NCI-H128 (cell line): ENCODE measurements around the gene LAMB4.
"Not testable (repeated sequence)": the region's sequence is repeated elsewhere in the genome, so short reads cannot be mapped to it uniquely, and the experiment has no call there.

Source experiments
- DNase-seq: peaks from one replicate; lab custom pipeline; 2025; ENCODE audit not compliant: unreplicated experiment; lab: John Stamatoyannopoulos, UW

LAMB4 gene

DNA sequence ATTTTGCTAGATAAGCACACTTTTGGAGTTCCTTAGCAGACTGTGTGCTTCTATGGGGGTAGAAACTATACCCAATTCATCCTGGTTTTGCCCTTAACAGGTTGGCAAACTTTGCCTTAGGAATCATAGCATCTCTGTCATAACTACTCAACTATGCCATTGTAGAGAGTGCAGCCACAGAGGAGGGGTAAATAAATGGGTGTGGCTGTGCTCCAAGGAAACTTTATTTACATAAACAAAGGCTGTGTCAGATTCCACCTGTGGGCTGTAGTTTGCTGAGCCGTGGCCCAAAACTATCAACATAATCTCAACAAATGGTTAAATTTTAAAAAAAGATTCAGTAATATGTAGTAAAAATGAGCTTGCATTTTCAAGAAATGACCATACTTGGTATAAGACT, 75.6 kb downstream of the LAMB4 start:
- no peak for DNase-seq

DNA sequence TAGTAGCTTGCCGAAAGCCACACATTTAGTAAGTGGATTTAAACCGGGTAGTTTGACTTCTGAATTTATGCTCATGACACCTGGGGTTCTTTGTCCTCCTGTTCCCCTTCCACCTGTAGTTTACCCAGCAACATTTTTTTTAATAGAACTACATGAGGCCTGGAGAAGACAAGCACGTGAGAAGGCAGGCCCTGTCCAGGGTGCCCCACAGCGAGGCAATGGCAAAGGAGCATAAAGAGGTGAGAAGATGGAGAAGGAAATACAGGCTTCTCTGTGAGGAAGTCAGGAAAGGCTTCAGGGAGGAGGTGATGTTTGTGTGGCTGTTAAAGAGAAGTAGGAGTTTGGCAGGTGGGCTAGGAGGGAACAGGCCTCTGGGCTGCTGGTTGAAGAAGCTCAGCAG, 76.9 kb downstream of the LAMB4 start:
- no peak for DNase-seq

DNA sequence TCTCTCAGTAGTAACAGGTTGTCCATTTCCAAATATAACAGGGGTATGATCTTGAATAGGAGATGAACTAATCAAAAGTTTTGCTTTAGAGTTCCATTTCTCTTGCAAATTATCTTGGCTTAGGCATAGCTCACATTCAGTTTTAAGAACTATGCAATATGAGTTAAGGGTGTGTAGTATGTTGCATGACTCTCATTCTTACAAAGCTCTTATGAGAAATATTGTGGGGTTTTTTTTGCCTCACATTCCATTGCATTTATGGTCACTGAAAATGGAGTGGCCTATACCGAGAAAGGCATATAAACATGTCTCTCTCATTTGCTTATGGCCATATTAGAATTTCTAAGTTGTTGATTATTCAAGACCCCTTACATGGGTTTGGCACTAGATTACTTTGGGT, 78.7 kb downstream of the LAMB4 start:
- no peak for DNase-seq

DNA sequence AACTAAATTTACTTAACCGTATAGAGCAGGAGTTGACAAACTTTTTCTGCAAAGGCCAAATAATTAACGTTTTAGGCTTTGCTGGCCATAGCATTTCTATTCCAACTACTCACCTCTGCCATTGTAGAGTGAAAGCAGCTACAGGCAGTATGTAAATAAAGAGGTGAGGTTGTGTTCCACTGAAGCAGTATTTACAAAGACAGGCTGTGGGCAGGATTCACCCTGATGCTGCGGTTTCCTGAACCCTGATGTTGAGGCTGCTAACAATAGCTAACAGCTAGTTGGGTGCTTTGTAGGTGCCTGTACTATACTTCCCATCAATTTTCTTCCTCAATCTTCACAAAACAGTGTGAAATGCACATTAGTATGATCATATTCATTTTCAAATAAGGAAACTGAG, 80.2 kb downstream of the LAMB4 start:
- no peak for DNase-seq

DNA sequence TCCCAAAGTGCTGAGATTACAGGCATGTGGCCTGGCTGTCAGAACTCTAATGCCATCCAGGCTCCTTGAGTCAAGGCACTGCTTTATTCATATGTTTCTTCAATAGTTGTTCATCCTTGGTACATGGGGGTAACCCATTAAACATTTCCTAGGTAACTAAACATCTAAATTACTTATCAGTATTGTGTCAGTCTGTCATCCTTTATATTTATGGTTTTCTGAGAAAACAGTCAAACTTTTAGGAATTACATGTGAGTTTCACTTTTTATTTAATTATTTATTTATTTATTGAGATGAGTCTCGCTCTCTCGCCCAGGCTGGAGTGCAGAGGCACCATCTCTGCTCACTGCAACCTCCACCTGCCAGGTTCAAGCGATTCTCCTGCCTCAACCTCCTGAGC, 81.7 kb downstream of the LAMB4 start:
- DNase-seq = no peak

DNA sequence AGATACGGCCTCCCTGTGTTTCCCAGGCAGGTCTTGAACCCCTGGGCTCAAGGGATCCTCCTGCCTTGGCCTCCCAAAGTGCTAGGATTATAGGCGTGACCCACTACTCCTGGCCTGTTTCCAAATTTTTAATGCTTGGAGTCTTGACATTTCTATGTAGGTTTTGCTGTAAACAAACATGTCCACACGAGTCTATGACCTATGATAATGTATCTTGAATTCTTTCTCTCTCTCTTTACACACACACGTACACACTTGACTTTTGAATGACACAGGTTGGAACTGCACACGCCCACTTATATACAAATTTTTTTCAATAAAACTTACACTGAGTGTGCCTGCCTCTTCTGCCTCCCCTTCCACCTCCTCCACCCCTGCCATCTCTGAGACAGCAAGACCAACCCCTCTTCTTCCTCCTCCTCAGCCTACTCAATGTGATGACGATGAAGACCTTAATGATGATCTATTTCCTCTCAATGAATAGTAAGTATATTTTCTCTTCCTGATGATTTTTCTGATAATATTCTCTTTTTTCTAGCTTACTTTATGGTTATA, 83.1 kb downstream of the LAMB4 start:
- no peak for DNase-seq

DNA sequence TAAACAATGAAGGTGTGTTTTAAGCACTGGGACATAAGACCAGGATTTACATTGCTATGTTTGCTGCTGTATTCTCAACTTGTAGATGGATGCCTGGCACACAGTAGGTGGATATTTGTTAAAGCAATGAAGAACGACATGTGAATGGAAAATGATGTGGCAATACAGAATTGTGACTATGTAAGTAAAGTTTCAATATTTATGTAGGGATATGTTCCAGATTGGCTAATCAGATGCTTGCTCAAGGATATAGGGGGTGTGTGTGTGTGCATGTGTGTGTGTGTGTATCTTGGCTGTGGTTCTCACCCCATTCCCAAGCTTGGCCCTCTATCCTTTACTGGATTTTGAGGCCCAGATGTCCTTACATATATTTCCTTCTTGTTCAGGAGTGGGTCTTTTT, 84.5 kb downstream of the LAMB4 start:
- no peak for DNase-seq

DNA sequence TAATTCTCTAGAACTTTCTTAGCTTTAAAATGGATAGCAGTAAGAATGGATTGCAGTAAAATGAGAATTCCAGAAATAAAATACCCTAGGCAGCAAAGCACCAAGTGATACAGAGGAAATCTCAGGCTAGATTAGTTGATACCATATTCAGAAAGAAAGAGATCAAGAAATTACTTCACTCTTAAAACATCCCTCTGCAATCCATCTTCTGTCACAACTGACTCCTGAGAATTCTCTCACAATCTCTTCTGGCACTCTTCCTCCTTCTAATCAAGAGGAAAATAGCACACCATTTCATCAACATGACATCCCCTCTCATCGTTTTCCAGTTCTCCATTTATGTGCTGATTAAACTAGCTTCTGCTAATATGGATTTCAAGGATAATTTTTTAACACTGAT, 85.0 kb downstream of the LAMB4 start:
- DNase-seq = no peak

DNA sequence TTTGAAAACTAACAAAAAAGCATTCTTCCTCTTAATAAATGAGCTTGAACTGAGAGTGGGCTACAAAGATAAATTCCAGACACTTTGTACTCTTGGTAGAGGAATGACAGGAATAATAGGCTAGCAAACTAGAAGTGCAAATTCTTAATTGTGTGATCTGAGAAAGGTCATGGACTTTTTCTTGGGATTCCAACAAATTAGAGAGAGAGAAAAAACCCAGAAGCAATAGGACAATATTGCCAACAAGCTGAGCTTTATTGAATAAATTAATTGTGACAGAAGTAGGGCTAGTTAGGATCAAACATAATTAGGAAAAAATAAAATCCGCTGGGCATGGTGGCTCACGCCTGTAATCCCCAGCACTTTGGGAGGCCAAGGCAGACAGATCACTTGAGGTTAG, 85.8 kb downstream of the LAMB4 start:
- no peak for DNase-seq

DNA sequence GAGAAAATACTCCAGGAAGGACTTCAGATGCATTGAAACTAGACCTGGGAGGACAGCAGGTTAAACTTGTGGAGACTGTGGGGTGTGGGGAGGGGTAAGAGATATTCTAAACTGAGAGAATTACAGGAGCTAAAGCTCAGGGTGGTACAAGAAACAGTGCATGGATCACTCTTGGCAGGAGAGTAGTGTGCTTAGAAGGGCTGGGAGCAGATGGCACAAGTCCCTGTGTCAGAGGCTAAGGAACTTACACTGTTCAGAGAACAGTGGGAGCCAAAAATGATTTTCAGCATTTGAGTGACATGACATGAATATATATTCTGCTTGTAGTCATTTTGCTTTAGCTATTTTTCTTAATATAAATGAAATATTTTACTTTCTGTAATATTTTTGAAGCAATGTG, 91.2 kb downstream of the LAMB4 start:
- DNase-seq = no peak

DNA sequence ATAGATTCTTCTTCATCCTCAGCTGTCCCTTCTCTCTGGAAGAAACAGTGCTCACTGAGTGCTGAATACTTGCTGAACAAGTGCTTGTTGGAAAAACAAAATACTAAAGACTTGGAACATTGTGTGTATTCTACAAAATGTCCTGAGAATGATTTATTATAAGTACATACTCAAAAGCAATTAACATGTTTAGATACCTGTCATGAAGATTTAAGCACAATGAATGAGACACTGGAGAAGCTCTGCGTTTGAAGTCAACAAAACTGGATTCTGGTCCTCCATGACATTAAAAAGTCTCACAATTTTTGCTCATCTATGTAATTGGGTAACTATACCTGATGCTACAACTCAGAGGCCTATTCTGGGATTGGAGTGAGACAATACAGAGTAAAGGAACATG, 92.4 kb downstream of the LAMB4 start:
- no peak for DNase-seq

DNA sequence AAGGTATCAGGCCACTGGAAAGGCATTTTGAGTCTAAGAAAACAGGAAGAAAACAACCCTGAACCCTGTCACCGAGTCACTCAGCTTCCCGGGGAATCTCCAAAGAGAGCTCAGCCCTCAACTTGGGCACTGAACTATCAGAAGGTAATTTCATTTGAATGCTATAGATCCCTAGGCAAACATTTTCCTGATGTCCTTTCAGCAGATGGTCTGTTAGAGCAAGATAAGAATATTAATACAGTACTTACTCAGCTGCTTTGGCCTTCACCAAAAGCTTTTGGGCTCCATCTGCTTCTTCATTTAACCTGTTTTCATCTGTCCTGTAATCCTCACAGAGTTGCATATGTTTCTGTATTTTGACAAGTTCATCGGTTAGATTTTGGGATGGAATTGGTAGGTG, 93.0 kb downstream of the LAMB4 start:
- no peak for DNase-seq

DNA sequence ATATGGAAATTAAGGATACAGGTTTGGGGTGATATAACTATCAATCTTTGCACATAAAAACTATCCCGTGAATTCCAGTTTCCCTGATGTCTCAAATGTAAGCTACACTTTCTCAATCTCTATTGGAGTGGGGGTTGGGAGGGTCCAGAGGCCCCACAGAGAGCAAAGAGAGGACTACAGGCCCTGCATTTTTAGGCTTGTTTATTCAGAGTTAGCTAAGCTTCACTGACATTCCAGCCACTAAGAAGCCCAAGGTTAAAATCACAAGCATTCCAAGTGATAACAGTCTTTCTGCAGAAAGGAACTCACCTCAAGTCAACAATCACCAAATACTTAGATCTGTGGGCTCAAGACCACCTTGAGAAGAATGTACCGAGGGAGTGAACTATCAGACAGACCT, 95.6 kb downstream of the LAMB4 start:
- no peak for DNase-seq

DNA sequence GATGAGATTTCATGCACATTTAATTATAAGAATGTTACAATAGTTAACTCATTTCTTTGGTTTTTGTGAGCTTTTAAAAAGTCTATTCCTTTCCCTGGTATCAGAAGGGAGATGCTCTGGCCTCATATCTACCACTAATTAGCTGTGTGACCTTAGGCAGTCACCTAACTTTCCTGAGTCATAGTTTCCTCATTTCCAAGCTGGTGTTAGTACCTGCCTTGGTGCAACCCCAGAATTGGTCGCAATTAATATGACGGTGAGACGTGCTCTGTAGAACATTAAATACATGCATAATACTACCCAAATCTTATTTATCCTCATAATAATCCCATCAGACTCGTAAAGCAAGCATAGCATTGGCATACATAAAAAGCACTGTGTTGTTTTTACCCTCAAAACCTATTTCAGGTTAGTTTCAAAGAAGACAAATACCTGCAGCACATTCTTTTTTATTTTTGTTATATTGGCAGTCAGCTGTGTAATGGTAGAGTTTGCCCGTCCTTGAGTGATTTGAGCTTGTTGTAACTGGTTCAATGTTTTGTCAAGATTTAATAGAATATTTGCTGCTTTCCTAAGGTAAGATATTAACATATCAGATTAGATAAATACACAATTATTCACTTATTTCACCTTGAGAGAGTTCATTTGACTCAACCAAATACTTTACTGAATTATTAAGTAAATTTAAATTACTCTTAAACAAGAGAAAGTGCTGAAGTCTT, 96.2 kb downstream of the LAMB4 start:
- DNase-seq = no peak

DNA sequence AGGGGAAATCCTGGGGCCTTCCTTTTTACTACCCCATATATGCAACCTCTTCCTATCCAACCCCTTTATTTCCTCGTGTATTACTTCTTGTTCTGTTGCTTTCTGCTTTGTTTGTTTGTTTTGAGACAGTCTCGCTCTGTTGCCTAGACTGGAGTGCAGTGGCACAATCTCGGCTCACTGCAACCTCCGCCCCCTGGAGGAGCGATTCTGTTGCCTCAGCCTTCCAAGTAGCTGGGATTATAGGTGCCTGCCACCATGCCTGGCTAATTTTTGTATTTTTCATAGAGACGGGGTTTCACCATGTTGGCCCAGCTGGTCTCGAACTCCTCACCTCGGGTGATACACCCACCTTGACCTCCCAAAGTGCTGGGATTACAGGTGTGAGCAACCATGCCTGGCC, 96.9 kb downstream of the LAMB4 start:
- DNase-seq = not testable (repeated sequence)

DNA sequence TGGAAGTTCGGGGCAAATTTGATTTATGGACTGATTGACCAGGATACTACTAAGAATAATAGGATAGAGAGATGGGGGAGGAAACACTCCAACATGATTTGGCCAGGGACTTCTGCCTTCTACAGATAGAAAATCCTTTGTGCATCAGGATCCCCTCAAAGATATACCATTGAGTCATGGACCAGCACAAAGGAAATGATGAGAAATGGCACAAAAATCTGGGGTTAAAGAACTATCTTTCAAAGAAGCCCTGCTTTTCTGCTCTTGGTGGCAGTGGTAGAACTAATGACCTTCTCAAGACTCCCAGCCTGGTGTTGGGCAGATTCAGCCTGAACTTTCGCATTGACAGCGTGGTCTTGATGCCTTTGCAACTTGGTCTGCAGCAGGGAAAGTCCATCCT, 99.6 kb downstream of the LAMB4 start:
- no peak for DNase-seq

DNA sequence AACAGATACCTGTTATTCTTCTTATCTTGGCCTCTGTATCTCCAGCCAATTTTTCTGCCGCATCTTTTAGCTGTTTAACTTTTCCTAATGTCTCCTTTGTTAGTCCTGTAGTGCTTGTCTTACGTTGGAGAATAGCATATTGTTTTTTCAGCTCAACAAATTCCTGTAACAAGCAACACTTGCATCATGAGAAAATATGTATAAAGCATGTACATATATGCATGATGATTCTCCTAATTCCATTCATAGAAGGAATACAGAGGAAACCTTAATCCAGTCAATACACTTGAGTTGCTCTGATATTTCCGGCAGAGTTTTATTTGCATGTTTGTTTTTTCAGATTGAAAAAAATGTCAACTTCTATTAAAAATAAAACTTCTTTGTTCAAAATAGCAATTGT, 101.1 kb downstream of the LAMB4 start:
- DNase-seq = no peak

DNA sequence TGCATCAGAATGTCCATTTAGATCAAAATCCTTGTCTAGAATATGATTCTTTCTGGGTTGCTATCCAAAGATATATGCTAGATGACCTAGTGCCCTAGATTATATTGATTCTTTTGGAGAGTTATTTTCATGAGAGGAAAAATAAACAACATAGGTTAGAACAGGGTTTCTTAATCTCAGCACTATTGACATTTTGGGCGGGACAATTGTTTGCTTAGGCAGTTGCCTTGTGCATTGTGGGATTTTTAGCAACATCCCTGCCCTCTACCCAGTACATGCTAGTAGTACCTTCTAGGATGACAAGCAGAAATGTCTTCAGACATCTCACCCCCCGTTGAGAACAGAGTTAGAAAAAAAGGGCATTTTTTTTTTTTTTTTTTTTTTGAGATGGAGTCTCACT, 102.0 kb downstream of the LAMB4 start:
- no peak for DNase-seq

DNA sequence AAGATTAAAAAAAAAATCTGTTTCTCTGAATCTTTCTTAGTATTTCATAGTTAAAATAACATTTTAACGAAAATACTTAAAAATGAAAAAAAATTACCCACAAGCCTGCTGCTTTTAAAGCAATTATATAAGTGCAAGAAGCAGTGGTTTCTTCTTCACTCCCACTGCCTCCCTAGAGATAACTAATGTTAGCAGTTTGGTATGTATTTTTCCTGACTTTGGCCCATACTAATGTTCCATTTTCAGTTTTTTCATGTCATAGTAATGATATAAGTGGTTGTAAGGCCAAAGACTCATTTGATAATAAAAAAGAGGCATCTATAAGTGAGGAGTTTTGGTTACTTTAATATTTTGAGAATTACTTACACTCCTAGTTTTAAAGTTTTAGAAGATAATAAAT, 102.9 kb downstream of the LAMB4 start:
- DNase-seq = no peak

DNA sequence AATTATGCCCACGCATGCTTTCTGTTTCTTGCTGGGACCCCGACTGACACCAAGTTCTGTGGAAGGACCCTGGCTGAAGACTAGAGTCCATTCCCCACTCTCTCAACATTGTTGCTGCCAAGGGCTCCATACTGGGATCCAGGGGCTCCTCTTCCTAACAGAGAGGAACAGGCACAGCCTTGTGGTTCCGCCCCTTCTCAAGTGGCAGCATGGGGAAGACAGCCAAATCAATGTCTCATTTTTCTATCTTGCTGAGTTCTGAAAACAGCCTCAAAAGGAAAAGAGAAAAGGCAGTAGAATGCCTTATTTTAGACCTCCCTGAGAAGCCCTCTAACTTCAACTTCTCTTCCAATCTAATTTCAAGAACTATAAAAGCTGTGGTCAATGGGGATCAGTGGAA, 103.5 kb downstream of the LAMB4 start:
- no peak for DNase-seq

DNA sequence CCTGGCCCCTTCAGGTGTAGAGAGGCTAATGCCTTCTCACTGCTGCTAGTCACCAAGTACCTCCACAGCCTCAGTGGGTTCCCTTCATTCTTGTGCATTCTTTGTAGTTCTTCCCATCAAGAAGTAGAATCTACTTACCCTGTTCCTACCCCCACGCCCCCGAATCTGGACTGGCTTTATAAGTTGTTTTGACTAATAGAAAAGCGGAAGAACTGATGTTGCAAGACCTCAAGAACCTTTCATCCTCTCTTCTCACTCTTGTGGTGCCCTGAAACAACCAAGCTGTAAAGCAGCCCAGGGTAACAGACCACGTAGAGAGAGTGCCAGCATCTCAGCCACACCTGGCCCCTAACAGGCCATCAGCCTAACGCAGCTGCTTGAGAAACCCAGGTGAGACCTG, 104.0 kb downstream of the LAMB4 start:
- DNase-seq = no peak

DNA sequence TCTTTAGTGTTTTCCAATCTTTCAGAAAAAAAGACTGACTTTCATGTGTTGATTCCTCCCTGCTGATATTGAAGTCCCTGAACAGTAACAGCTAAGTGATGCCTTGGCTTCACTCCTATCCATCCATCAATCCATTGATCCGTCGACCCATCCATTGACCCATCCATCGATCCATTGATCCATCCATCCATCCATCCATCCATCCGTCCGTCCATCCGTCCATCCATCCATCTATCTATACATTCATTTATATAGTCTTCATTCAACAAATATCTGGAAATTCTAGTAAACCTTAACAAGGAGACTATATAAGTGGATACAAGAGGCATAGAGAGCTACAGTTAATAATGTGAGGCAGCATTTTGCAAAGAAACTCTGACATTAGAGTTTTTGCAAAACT, 105.6 kb downstream of the LAMB4 start:
- no peak for DNase-seq

DNA sequence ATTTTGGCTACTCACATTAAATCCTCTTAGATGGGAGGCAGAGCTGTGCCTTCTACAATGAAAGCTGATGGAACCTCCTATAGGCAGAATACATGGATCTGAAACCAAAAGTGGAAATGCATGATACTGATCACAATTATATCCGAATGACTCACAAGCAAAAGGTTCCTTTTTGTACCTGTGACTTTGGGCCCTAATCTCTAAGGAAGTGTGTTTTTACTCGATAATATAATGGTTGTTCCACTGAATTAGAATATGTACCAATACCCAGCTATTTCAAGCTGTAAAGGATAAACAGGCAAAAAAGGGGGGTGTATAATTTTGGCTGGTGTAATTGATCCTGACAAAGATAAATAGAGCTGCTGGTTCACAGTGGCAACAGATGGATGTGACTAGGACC, 109.6 kb downstream of the LAMB4 start:
- no peak for DNase-seq
